Kasumi-1 (cell line): ENCODE data around the gene PROM1.

Experiments used
- DNase-seq, 2 experiments: peaks; one replicate each; lab custom pipeline; 2025; lab: John Stamatoyannopoulos, UW

Gene PROM1

DNA sequence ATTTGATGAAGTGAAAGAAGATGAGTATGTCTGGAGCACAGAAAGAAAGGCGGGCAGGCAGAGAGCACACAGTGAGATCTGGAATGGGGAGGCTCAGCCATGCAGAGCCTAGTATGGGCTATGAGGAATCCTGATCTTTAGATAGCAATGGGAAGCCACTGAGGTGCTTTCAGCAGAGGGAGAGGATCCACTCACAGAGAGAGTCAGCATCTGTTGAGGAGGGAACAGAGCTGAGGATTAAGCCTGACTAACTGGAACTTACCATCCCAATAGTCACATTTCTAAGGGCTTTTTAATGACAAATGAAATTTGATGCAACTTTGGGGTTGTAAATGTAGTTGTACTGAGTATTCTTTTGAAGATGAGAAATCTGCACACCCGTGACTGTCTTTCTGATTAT is 100.2 kb downstream of the PROM1 start:
- no peak for DNase-seq

DNA sequence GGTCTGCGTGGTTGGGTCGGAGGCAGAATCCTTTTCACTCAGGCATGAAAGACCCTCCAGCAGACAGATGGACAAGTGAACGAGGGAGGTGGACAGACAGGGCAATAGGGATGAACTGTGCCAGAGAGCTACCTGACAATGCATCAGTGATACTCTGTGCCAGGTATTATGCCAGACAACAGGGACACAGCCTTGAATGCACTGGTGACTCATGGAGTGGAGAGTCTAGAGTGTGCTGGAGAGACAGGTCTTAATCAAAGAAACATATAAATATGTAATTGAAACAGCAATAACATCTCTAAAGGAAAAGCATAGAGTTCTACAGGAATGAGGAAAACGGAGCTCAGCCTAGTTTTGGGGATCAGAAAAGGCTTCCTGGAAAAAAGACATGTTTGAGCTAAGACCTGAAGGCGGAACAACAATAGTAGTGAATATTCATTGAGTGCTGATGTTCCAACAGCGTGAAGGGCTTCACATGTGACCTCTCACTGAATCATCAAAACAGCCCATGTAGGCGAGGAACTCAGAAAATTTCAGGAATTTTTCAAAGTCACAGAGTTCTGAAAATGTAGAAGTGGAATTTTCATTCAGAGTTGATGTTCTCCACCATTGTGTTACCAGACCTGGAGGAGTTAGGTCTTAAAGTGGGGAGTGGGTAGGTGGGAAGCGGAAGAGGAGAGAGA is 100.8 kb downstream of the PROM1 start:
- no peak for DNase-seq

DNA sequence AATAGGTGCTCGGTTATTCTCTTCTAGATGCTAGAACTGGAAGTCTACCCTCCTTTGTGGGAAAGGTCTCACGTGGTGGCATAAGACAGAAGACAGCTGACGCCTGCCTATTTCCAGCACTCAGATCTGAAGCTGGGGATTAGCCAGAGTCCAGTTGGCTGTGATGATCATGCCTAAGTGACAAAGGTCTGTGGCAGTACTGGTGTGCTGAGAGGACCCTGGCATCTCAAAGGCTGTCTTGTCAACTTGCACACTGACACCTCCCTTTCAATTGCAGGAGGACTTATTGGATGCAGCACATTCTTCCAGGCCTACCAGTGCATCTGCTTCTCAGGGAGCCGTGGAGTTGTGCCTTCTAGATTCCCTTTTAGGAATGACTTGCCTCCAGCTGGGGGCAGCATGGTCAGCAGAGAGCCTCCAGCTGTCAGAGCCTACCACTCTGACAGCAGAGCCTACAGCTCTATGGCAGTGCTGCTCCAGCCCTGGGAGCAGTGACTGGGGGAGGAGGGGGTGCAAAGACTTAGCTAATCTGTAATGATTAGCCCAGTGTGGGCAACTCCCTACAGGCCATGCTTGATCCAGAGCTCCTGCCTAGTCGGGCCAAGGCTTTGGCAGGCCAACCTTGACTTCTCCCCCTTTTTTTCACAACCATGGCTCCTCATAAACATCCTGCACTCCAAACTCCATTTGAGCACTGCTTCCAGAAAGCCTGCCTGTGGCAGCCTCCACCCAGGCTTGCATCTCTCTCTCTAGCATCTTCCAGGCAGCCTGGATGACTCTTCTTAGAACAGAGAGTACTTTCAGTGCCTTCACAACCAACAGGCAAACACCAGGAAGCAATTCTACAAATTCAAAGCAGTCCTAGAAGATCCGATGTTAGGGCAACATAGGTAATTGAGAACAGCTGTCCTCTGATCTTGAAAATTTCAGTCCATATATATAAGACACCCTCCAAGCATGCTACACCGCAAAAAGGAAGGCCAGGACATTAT is 107.1 kb downstream of the PROM1 start:
- DNase-seq = no peak

DNA sequence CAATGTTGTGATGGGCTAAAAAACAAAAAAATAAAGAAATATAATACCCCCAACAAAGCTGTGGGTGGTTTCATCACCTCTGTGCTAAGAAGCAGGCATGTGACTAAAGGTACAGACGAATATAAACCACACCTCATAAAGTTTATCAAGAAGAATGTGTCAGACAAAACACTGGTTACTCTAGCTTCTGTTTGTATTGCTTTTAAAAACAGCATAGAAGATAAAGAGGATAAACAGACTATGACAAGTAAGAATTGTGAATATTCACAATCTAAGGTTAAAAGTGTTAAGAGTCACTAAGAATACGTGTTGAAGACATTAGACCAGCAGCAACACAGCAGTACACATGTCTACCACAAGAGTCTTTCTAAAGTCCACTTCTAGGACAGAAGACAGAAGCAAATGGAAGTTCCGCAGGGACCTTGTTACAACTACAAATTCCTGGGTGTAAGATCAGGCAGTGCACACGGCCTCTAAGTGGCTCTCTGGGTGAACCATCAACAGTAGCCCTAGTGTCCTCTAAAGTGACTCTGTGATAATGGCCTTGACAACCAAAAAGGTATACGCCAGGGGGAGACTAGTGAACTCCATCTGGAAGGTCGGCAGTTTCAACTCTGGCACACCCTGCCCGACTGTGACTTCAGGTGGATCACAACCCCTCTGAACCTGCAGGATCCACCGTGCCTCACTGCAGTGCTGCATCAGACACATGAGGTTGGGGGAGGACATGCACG is 112.6 kb downstream of the PROM1 start:
- DNase-seq = no peak

DNA sequence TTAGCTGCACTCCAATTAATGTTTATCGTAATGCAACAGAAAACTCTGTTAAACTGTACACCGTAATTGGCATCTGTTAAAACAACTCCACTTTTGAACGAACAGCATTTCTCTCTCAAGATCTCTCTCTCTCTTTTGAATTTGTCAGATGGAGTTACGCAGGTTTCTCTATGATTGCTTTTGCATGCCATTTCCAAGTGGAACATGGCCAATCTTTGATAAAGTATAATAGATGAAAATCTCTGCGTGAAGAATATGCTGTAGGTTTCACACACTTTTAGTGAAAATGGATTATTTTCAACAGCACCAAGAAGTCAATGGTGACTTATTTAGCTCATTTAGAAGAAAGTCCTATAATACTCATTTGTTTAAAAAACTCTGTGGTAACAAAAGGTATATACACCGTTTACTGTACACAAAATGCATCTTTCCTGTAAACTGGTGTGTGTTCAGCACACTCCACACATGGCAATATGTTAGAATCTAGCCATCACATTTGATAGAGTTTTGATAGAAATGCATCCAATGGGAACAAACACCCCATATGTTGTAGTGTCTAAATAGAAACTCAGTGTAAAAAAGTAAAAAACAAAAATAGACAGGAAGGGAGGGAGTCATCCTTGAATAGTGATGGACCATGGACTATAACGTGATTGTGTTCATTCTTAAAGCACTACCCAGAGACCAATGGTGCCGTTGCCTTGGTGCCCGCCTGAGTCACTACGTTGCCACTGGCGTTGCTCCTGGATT is 115.1 kb downstream of the PROM1 start:
- DNase-seq = no peak

DNA sequence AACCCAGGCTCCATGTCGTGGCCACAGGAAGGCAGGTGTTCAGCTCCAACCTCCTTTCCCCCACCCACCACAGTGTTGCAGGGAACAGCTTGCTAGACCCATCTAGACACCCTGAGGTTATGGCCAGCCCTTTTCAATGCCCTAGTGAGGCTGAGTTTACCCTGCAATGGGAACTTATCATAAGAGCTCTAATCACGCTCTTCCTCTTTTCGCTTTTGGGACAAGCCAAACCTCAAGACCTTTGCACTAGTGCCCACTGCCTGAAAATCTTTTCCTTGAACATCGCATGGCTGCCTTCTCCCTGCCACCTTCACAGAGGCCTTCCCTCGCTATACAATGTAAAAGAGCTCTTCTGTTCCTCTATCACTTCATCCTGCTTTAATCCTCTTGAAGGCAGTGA is 118.5 kb downstream of the PROM1 start:
- no peak for DNase-seq

DNA sequence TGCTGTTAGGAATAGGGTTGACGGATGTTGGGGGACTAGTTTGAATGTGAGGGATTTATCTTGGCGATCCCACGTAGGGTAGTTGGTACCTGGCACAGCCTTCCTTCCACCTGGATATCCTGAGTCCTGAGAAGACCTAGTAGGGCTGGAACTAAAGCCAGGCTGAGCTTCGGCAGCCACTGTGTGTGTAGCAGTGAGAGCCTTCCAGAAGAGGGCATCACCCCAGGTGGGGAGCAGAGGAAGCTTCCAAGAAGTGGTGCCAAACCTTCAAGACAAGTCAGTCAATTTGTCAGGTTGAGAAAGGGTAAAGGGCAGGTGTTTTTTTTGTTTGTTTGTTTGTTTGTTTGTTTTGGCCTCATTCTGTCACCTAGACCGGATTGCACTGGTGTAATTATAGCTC is 119.7 kb downstream of the PROM1 start:
- peak in 1 of 2 experiments; percentile 1 for DNase-seq

DNA sequence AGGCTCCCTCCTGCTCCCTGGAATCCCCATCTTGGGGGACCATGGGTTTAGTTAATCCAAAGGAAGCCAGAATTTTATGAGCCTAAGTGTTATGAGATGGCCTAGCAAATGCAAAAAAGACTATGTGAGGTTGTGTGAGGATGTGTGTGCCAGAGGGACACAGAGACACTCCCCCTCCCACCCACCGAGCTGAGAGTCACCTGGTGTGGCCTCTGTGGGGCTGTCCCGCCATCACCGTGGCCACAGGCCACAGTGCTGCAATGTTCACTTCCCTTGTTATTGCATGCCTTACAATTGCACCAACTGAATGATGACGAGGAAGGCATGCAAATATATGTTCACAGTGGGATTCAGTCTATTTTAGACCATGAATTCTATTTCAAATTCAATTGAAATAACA is 120.2 kb downstream of the PROM1 start:
- no peak for DNase-seq

DNA sequence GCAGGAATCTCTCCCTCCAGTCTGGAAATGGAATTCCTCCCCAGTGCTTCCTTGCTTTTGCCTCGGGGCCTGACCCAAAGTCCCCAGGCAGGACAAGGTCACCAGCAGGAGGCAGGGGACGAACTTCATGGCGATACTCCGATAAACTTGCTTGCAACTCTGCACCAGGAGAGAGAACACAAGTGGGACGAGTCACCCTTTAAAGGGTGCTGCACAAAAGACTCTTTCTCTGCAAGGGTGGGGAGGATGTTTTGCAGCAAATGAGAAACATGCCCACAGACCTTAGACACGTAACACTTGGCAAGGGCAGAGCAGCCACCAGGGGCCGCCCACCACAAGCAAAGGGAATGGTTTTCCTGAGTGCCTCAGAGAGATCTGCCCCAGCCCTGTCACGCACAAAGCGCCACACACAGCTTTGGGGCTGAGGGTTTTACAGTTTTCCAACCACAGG is 120.8 kb downstream of the PROM1 start, which contains the start of gene FGFBP2:
FGFBP2 (minus strand) TSS at position 175 of the 451 bp plus-strand sequence; CDS start at position 129, 46 bp downstream.
- peak; percentile 45 to 51 for DNase-seq

DNA sequence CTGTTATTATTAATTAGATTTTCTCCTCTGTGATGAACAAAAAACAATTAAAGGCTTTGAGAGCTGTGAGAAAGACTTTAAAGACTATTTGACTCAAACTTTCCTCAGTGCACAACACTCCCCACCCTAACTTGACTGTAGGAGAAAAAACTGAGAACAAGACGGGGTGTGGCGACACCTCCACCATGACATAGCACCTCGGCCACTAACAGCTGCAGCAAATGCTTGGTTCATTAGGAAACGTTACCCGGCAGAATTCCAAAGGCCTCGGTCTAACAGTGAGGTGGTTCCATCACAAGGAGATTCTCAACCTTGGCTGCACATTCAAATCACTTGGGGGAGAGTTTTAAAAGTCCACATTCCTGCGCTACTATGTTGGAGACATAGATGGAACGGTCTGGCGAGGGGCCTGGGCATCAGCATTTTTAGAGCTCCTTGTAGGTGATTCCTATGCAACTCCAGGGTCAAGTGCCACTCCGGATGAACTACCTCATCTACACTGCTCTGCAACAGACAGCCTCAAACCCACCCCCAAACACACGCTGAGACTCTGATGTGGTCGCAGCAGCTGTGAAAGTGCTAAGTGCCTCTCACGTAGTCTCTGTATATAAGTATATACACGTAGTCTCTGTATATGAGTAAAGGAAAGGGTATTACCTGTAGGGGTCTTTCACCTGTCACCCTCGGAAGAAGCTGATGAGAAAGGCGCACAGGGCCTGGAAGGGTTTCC is 121.9 kb downstream of the PROM1 start:
- no peak for DNase-seq

DNA sequence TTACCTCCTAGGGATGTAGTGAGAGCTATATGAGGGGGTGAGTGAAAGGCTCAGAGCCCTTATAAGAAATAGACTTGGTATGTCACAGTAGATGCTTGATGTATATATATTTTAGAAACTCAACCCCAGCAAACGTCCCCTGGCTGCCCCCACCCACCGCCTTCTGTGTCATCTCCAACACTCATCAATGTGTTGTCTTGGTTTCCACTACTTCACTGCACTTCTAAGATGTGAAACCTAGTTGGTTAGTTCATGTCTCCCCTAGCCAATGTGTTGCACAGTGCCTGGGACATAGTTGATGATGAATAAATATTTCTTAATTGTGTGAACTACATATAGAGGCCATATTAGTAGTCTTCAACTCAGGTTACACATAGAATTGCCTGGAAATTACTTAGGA is 125.3 kb downstream of the PROM1 start:
- DNase-seq = no peak

DNA sequence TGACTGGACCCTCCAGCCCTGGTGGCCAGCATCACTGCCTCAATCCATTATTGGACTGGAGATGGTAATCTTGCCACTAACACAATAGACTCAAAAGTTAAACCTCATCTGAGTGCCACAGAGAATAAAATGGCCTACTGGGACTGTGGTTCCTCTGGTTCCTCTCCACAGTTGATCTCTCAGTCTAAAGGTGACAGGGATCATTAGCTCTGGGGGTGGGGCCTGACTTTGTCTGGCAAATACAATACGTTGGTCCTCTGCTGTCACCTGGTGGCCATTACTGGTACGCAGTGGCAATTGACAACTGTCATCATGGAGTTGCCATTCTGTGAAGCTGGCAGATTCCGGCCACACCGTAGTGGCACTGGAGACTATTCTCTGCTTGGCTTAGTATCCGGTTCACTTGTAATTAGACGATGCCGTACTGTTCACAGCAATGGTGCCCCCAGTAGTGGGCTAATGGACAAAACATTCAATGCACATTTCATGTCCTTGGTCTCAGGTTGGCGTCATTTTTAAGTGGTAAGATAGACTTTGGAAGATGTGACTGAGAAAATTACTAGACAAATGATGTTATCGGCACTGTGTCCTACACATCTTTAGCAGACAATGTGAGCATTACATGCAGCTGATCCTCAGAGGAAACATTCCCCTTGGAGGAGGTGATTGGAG is 127.5 kb downstream of the PROM1 start:
- peak; percentile 78 to 81 for DNase-seq

DNA sequence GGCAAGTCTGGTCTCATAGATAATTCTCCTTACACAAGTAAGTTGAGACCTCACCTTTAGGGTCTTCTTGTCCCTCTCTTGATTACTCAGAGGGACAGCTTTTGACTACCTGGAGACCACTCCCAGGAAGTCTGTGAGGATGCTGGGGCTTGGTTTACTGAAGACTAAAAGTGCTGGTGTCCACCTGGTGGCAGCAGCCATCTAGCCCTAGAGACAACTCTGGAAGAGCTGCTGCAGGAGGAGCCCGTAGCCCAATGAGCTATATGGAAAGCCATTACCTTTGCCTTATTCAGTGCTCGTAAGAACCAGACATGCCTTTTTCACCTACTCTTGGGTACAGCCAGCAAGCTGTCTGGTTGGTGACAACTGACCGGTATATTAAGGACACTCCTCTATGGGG is 128.2 kb downstream of the PROM1 start:
- no peak for DNase-seq

DNA sequence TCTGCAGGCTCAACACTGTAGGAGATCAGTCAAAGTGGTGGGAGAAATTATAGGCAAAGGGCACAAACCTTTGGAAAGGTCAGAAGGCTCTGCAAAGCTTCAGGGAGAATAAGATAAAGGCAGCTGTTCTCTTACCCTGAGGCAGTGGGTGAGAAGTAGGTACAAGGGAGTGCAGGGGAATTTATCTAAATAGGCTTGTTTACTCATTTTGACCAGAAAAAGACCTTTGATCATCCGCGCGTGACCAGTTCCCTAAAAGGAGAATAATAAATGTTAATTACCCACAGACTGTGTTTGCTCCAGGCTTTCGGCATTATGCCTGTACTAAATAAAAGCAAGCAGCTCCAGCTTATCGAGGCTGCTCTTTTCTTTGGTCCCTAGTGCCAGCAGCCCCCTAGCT is 130.2 kb downstream of the PROM1 start:
- DNase-seq = no peak

DNA sequence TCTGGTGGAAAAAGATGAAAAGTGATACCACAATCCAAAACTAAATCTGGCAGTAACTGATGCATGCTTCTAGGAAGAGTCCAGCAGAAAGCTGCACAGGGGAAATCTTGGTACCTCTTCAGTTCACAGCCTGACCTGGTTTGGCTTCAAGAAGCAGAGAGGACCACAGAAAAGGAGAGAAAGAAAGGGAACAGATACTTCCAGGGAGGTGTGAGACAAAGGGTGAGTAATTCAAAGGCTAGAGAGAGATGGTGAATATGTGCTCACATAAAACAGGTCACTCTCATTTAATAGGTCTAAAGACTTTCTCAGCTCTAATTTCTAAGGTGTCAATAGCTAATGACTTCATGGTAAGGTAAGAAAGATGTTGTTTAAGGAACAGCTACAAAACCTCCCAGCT is 132.0 kb downstream of the PROM1 start:
- no peak for DNase-seq

DNA sequence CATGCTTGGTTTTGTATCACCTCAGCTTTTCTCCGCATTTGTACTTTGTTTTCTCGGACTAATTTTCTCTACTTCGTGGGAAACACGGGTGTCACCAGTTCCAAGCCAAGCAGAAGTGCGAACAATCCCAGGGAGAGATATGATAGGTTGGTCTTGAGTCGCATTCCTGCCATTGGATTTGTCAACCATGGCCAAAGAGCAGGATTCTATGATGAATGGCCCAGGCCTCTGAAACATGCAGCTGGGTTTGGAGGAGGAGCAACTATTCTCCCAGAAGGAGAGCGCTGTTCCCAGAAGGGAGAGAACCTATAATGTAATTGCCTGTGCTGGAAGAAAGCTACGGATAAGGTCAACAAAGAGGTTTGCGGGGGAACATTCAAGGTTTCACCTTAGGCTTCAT is 135.0 kb downstream of the PROM1 start:
- DNase-seq = no peak

DNA sequence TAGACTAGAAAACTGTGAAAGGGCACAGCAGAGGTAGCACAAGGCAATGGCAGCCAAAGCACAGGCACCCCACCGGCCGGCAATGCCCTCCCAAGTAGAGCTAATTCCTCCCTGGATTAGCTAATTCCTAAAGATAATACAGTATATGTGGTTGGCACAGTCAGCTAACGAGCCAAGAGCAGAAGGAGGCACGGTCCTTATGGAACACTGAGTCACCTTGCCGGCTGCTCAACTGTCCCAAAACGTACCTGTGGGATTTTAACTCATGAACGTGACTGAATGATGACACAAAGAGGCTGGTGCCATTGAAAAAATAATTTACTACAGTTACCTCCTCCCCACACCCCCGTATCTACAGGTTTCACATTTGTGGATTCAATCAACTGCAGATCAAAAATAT is 136.1 kb downstream of the PROM1 start:
- DNase-seq = no peak

DNA sequence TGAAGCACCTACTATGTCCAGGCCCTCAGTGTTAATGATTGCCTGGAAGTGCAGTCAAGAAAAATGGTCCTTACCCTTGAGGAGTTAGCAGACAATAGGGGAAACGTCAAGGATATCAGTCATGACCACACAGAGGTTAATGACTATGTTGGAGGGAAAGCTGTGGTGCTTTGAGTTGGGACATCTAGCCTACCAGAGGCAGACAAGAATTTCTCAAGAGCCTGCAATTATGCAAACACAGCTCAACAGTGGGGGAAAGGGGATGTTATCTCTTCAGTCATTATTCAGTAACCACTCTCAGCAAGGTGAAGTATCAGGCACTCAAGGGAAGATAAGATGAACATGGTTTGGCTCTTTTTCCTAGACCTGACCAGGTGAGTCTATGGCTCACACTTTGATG is 138.3 kb downstream of the PROM1 start:
- DNase-seq = peak; percentile 3 to 13

DNA sequence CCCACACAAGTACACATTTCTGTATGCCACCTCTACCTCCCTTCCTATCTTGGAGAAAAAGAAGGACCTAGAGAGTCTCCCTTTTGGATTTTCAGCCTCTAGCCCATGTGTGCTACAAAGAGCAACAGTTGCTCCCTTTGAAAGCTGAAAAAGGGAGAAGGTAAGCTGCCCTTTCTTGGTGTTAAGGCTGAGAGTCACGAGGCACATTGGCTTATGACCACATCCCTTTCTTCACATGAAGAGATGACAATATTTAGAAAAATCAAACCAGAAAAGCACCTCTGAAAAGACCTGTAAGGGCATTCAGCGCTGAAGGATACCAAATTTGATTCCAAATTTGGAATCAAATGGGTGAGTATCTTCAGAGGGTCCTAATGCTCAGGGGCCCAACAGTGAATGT is 138.9 kb downstream of the PROM1 start:
- DNase-seq = no peak

DNA sequence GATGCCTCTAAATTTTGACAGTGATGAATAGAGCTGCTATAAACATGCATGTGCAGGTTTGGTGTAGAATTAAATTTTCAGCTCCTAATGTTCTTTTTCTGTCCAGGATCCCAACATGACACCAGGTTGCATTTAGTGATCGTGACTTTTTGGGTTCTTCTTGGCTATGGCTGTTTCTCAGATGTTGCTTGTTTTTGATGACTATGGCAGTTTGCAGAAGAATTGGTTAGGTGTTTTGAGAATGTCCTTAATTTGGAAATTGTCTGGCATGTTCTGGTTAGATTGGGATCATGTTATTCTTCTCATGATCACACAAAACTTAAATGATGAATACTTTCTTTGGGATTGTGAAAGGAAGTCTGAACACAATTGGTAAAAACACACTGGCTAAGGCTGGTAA is 141.5 kb downstream of the PROM1 start:
- DNase-seq = no peak
